SJSA1 (cell line): Measurements from ENCODE around the gene ASB2. TPM values are rescaled to one million over a fixed set of nuclear protein-coding genes. Genes with fewer than 3 reads are reported as not detected.

Experiments
- DNase-seq, 2 experiments: peaks; one replicate each; pipeline ENCODE4 v3.0.0-alpha.2; 2015 to 2020; ENCODE audit warnings: low spot score in 2 of 2, low read depth in 1 of 2
- H3K27ac ChIP-seq: fragments of 250-450 bp; sonication (Bioruptor Pico); 2 replicates; pipeline ENCODE4 v1.5.1; 2020; ENCODE audit warnings: mild to moderate bottlenecking, moderate library complexity
- H3K27me3 ChIP-seq: fragments of 250-450 bp; sonication (Bioruptor Pico); replicated peaks from 2 replicates; pipeline ENCODE4 v1.5.1; 2020; ENCODE audit warnings: mild to moderate bottlenecking, moderate library complexity
- H3K36me3 ChIP-seq: fragments of 250-450 bp; sonication (Bioruptor Pico); 2 replicates; pipeline ENCODE4 v1.5.1; 2020; ENCODE audit warnings: mild to moderate bottlenecking
- H3K4me1 ChIP-seq: fragments of 250-450 bp; sonication (Bioruptor Pico); replicated peaks from 2 replicates; pipeline ENCODE4 v1.6.1; 2021; ENCODE audit warnings: mild to moderate bottlenecking
- H3K4me3 ChIP-seq: fragments of 250-450 bp; sonication (Bioruptor Pico); 2 replicates; pipeline ENCODE4 v1.5.1; 2020; ENCODE audit warnings: mild to moderate bottlenecking
- H3K9me3 ChIP-seq: fragments of 250-450 bp; sonication (Bioruptor Pico); replicated peaks from 2 replicates; pipeline ENCODE4 v1.5.1; 2020; ENCODE audit warnings: mild to moderate bottlenecking
- total RNA-seq: library from RNA; depleted of rRNA; stranded (reverse); fragments of >200 nt; shearing (Covaris generic); gene quantifications from 2 replicates; pipeline ENCODE4 v1.2.3, GENCODE V29; 2014

The ASB2 gene
- total RNA-seq, 1 experiment from 2014 or later: 14.9 TPM

DNA sequence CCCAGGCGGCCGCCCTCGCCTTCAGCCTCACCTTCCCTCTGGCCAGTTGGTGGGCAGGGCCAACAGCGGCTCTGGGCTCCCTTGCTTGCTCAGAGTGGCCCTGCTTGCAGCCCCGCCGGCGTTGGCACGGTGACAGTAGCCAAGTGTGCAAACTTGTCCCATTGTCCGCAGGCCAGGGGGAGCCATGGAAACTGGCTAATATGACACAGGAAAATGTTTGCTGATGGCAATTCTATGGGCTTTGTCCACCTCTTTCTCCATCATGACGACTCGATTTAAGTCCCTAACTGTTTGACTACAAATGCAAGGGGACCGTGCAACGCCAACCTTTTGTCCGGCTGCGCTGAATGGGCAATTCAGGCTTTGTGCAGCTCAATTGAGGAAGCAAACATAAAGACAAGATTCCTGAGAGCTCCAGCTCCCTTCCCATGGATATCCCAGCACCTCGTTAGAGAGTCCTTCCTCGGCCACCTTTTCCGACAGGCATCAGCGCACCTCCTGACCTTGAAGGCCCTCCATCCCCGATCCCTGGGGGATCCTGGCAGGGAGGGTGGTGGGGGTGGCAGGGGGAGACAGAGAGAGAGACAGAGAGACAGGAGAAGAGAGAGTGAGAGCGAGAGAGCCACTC is 50.0 kb downstream of the ASB2 start:
- no peaks in the 10 kb centered on the region for H3K9me3 ChIP-seq
- H3K27ac ChIP-seq: no peak overlapping the region
- no peaks in the 10 kb centered on the region for H3K27me3 ChIP-seq
- DNase-seq: no peak
- H3K4me1 ChIP-seq: no peaks in the 10 kb centered on the region
- H3K4me3 ChIP-seq: no peak overlapping the region
- no peaks in the 10 kb centered on the region for H3K36me3 ChIP-seq

GRCh38 chr14:93925374-93925895 is 50.9 kb downstream of the ASB2 start:
- no peak for DNase-seq
- no peaks in the 10 kb centered on the region for H3K4me1 ChIP-seq
- H3K4me3 ChIP-seq: no peak overlapping the region
- H3K27ac ChIP-seq: no peak overlapping the region
- no peaks in the 10 kb centered on the region for H3K27me3 ChIP-seq
- no peaks in the 10 kb centered on the region for H3K9me3 ChIP-seq
- no peaks in the 10 kb centered on the region for H3K36me3 ChIP-seq

- no peak overlapping the region for H3K4me3 ChIP-seq
- no peak for DNase-seq
- H3K36me3 ChIP-seq: no peaks in the 10 kb centered on the region
Measured at GRCh38 chr14:93924592-93925355, 51.6 kb downstream of the ASB2 start.

DNA sequence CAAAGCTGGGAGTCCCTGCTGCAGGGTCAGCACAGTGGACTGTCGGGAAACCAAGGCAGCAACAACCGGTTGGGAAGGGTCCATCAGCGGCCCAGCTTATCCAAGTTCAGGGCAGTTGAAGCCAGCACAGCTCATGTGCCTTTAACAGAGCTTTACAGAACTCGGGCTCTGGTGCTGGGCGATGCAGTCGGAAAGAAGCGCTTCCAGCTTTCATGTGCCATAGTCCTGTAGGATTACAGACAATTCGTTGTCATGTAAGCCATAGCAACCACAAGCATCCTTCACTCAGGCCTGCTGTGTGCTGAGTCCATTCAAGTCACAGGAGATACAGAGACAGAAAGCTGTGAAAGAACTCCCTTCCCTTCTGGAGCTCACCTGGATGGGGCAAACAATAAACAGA is 52.7 kb downstream of the ASB2 start:
- Histone ChIP-seq H3K4me1 (no peaks in the 10 kb centered on the region), H3K4me3 (no peak overlapping the region), H3K9me3 (no peaks in the 10 kb centered on the region), H3K27me3 (no peaks in the 10 kb centered on the region), H3K27ac (no peak overlapping the region), H3K36me3 (no peaks in the 10 kb centered on the region)
- DNase-seq: no peak

More at GRCh38 chr14:93924592-93925355, 51.6 kb downstream of the ASB2 start:
- H3K27me3 ChIP-seq: no peaks in the 10 kb centered on the region
- no peaks in the 10 kb centered on the region for H3K9me3 ChIP-seq
- no peaks in the 10 kb centered on the region for H3K4me1 ChIP-seq
- H3K27ac ChIP-seq: no peak overlapping the region

GRCh38 chr14:93921001-93921806 is 55.2 kb downstream of the ASB2 start:
- no peak overlapping the region for H3K4me3 ChIP-seq
- no peak overlapping the region for H3K27ac ChIP-seq
- no peaks in the 10 kb centered on the region for H3K4me1 ChIP-seq
- DNase-seq: no peak
- no peaks in the 10 kb centered on the region for H3K9me3 ChIP-seq
- no peaks in the 10 kb centered on the region for H3K27me3 ChIP-seq
- H3K36me3 ChIP-seq: no peaks in the 10 kb centered on the region

- no peak for DNase-seq
- Histone ChIP-seq H3K4me1 (no peaks in the 10 kb centered on the region), H3K4me3 (no peak overlapping the region), H3K36me3 (no peaks in the 10 kb centered on the region), H3K9me3 (no peaks in the 10 kb centered on the region), H3K27ac (no peak overlapping the region), H3K27me3 (no peaks in the 10 kb centered on the region)
Measured at GRCh38 chr14:93917141-93917540, 59.2 kb downstream of the ASB2 start.

- DNase-seq: no peak
- no peak overlapping the region for H3K4me3 ChIP-seq
- H3K9me3 ChIP-seq: no peaks in the 10 kb centered on the region
- no peak overlapping the region for H3K27ac ChIP-seq
- H3K36me3 ChIP-seq: no peaks in the 10 kb centered on the region
- no peaks in the 10 kb centered on the region for H3K27me3 ChIP-seq
- H3K4me1 ChIP-seq: no peaks in the 10 kb centered on the region
Measured at GRCh38 chr14:93916498-93916897, 59.9 kb downstream of the ASB2 start.

- Histone ChIP-seq H3K4me1 (no peaks in the 10 kb centered on the region), H3K9me3 (no peaks in the 10 kb centered on the region), H3K27ac (no peak overlapping the region), H3K36me3 (no peaks in the 10 kb centered on the region), H3K4me3 (no peak overlapping the region), H3K27me3 (no peaks in the 10 kb centered on the region)
- DNase-seq: no peak
Measured at GRCh38 chr14:93915800-93916199, 60.6 kb downstream of the ASB2 start.

- Histone ChIP-seq H3K27me3 (no peaks in the 10 kb centered on the region), H3K4me1 (no peaks in the 10 kb centered on the region), H3K4me3 (no peak overlapping the region), H3K9me3 (no peaks in the 10 kb centered on the region), H3K36me3 (no peaks in the 10 kb centered on the region), H3K27ac (no peak overlapping the region)
- DNase-seq: no peak
Measured at GRCh38 chr14:93915070-93915705, 61.2 kb downstream of the ASB2 start.

DNA sequence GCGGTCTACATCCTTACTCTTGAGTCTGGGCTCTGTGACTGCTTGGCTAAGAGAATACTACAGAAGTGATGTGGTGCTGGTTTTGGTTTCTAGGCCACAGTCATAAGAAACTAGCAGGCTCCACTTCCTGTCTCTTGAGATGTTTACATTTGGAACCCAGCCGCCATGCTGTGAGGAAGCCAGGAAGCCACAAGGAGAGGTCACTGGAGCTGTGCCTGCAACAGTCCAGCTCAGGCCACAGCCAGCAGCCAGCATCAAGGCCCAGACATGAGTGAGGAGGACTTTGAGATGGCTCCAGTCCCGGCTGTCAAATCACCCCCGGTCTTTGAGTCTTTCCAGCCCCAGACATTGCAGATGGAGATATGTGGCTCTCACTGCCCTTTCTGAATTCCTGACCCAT is 62.1 kb downstream of the ASB2 start:
- no peak for DNase-seq
- no peak overlapping the region for H3K27ac ChIP-seq
- no peaks in the 10 kb centered on the region for H3K9me3 ChIP-seq
- no peaks in the 10 kb centered on the region for H3K27me3 ChIP-seq
- H3K4me3 ChIP-seq: no peak overlapping the region
- no peaks in the 10 kb centered on the region for H3K36me3 ChIP-seq
- H3K4me1 ChIP-seq: no peaks in the 10 kb centered on the region

GRCh38 chr14:93912782-93913181 is 63.6 kb downstream of the ASB2 start:
- no peaks in the 10 kb centered on the region for H3K36me3 ChIP-seq
- DNase-seq: no peak
- H3K9me3 ChIP-seq: no peaks in the 10 kb centered on the region
- H3K27me3 ChIP-seq: no peaks in the 10 kb centered on the region
- H3K4me1 ChIP-seq: no peaks in the 10 kb centered on the region
- no peak overlapping the region for H3K4me3 ChIP-seq
- H3K27ac ChIP-seq: no peak overlapping the region

DNA sequence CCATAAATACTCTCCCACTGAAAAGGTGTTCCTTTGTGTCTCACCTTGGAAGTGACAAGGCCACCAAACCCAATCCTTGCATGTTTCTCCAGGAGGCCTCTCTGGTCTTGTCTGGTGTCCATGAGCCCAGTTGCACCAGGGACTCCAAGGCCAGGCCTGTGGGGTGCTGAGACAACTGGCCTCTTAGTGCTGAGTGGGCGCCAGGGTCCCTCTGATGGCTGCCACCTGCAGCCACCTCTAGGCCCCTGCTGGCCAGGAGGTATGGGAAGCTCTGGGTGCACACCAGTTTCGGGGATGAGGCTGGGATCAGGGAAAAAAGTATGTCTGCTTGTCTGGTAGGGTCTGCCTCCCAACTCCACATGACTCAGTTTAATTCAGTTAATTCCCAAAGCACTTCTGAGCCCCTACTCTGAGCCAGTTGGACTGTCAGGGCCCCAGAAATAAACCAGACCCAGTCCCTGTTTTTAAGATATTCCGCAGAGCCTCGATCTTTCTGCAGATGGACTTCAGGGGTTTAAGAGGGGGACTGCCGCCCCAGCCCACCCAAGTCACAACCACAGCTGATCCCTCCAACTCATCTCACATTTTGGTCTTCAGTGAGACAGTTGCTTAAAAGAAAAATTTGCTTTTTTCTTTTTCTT is 64.3 kb downstream of the ASB2 start:
- Histone ChIP-seq H3K27ac (no peak overlapping the region), H3K4me1 (no peaks in the 10 kb centered on the region), H3K36me3 (no peaks in the 10 kb centered on the region), H3K27me3 (no peaks in the 10 kb centered on the region), H3K9me3 (no peaks in the 10 kb centered on the region), H3K4me3 (no peak overlapping the region)
- DNase-seq: no peak

- Histone ChIP-seq H3K27me3 (no peaks in the 10 kb centered on the region), H3K4me3 (no peak overlapping the region), H3K9me3 (no peaks in the 10 kb centered on the region), H3K4me1 (no peaks in the 10 kb centered on the region), H3K36me3 (no peaks in the 10 kb centered on the region), H3K27ac (no peak overlapping the region)
- no peak for DNase-seq
Measured at GRCh38 chr14:93909429-93910128, 66.8 kb downstream of the ASB2 start.
